GM12878 (cell line): ENCODE measurements around the gene R3HDM1.

ENCODE experiments used
- EP300 ChIP-seq, 2 experiments: fragments of 150-350 bp in 1 of 2; IDR thresholded peaks; 2 replicates each; pipeline ENCODE4 v1.6.1; 2011 to 2012; ENCODE audit warnings: low read depth in 2 of 2, low read length in 2 of 2, borderline replicate concordance in 1 of 2, improper control_type of control experiment in 1 of 2, inconsistent platforms in 1 of 2; ENCODE audit not compliant: control insufficient read depth in 1 of 2
- ETV6 ChIP-seq, 2 experiments: fragments of 450-650 bp in 1 of 2; IDR thresholded peaks in 1 of 2; conservative IDR thresholded peaks in 1 of 2; 2 replicates each; pipeline ENCODE4 v1.6.1; 2014; ENCODE audit warnings: antibody characterized with exemption in 1 of 2, borderline replicate concordance in 1 of 2, low read depth in 1 of 2, mild to moderate bottlenecking in 1 of 2, moderate library complexity in 1 of 2
- POLR2A ChIP-seq: IDR thresholded peaks from 2 replicates; pipeline ENCODE4 v1.6.1; 2011; ENCODE audit warnings: low read depth, mild to moderate bottlenecking, low read length
- RAD51 ChIP-seq: fragments of 450-650 bp; IDR thresholded peaks from 2 replicates; pipeline ENCODE4 v1.6.1; 2016; ENCODE audit warnings: moderate library complexity, mild to moderate bottlenecking, inconsistent platforms
- SUPT20H ChIP-seq: IDR thresholded peaks from 2 replicates; pipeline ENCODE4 v1.6.1; 2011; ENCODE audit warnings: low read depth, mild to moderate bottlenecking, low read length, moderate library complexity, borderline replicate concordance; ENCODE audit not compliant: control insufficient read depth
- TAF1 ChIP-seq: IDR thresholded peaks from 2 replicates; pipeline ENCODE4 v1.6.1; 2011; ENCODE audit warnings: mild to moderate bottlenecking, low read depth, low read length, borderline replicate concordance
- TF ChIP-seq, protein P1 (sequence below), 3 experiments: IDR thresholded peaks in 2 of 3; conservative IDR thresholded peaks in 1 of 3; 2 replicates each; pipeline ENCODE4 v1.5.1; 2011; ENCODE audit warnings: low read depth in 3 of 3, low read length in 3 of 3, mild to moderate bottlenecking in 3 of 3, control low read depth in 2 of 3, moderate library complexity in 2 of 3, inconsistent platforms in 1 of 3, mixed read lengths in 1 of 3; ENCODE audit not compliant: control insufficient read depth in 2 of 3, insufficient read depth in 1 of 3; ENCODE audit errors: extremely low read depth in 1 of 3
- TF ChIP-seq, protein P2 (sequence below): IDR thresholded peaks from 2 replicates; pipeline ENCODE4 v1.6.1; 2011; ENCODE audit warnings: low read depth, mild to moderate bottlenecking, low read length, moderate library complexity, borderline replicate concordance; ENCODE audit errors: extremely low read depth
- TF ChIP-seq, protein P3 (sequence below): fragments of 450-650 bp; IDR thresholded peaks from 2 replicates; pipeline ENCODE4 v1.6.1; 2018; ENCODE audit warnings: mild to moderate bottlenecking, low read depth, moderate library complexity; ENCODE audit not compliant: partially characterized antibody
- TF ChIP-seq, protein P4 (sequence below): fragments of 450-650 bp; IDR thresholded peaks from 2 replicates; pipeline ENCODE4 v1.6.1; 2018; ENCODE audit warnings: borderline replicate concordance, mild to moderate bottlenecking; ENCODE audit not compliant: partially characterized antibody

DNA sequence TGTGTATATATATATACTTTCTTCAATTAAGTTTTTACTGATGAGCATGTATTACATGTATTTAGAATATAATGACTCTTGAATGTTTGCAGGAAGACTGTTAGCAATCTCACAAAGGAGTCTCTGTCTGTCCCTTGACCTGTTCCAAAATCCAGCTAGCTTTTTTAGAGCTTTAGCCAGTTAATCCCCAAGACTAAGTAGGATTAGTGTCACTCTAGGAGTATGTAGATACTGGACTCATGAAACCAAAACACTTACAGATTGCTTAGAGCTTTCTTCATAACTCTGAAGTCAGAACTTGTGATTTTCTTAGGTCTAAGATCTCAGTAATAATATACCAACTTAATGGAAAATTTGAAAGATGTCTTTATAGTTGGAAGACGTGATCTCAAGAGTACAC, 212.6 kb downstream of the R3HDM1 start:
- TF ChIP-seq, protein P1, sequence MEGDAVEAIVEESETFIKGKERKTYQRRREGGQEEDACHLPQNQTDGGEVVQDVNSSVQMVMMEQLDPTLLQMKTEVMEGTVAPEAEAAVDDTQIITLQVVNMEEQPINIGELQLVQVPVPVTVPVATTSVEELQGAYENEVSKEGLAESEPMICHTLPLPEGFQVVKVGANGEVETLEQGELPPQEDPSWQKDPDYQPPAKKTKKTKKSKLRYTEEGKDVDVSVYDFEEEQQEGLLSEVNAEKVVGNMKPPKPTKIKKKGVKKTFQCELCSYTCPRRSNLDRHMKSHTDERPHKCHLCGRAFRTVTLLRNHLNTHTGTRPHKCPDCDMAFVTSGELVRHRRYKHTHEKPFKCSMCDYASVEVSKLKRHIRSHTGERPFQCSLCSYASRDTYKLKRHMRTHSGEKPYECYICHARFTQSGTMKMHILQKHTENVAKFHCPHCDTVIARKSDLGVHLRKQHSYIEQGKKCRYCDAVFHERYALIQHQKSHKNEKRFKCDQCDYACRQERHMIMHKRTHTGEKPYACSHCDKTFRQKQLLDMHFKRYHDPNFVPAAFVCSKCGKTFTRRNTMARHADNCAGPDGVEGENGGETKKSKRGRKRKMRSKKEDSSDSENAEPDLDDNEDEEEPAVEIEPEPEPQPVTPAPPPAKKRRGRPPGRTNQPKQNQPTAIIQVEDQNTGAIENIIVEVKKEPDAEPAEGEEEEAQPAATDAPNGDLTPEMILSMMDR (IDR thresholded peaks at IDR 0.05 in 2 of 3, conservative IDR thresholded peaks at IDR 0.05 in 1 of 3; ENCODE audit: control insufficient read depth in 2 of 3, extremely low read depth in 1 of 3, insufficient read depth in 1 of 3, low read depth in 3 of 3, low read length in 3 of 3) = no peak
- no peak for TF ChIP-seq POLR2A
- TF ChIP-seq, protein P2, sequence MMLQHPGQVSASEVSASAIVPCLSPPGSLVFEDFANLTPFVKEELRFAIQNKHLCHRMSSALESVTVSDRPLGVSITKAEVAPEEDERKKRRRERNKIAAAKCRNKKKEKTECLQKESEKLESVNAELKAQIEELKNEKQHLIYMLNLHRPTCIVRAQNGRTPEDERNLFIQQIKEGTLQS = no peak
- TF ChIP-seq EP300 (IDR thresholded peaks at IDR 0.05; ENCODE audit: borderline replicate concordance in 1 of 2, control insufficient read depth in 1 of 2, low read depth in 2 of 2, low read length in 2 of 2) = no peak
- TF ChIP-seq, protein P3, sequence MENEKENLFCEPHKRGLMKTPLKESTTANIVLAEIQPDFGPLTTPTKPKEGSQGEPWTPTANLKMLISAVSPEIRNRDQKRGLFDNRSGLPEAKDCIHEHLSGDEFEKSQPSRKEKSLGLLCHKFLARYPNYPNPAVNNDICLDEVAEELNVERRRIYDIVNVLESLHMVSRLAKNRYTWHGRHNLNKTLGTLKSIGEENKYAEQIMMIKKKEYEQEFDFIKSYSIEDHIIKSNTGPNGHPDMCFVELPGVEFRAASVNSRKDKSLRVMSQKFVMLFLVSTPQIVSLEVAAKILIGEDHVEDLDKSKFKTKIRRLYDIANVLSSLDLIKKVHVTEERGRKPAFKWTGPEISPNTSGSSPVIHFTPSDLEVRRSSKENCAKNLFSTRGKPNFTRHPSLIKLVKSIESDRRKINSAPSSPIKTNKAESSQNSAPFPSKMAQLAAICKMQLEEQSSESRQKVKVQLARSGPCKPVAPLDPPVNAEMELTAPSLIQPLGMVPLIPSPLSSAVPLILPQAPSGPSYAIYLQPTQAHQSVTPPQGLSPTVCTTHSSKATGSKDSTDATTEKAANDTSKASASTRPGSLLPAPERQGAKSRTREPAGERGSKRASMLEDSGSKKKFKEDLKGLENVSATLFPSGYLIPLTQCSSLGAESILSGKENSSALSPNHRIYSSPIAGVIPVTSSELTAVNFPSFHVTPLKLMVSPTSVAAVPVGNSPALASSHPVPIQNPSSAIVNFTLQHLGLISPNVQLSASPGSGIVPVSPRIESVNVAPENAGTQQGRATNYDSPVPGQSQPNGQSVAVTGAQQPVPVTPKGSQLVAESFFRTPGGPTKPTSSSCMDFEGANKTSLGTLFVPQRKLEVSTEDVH = no peak
- no peak for TF ChIP-seq TAF1
- TF ChIP-seq RAD51 = no peak
- TF ChIP-seq SUPT20H = no peak
- TF ChIP-seq ETV6 (conservative IDR thresholded peaks at IDR 0.05 in 1 of 2, IDR thresholded peaks at IDR 0.05 in 1 of 2; ENCODE audit: borderline replicate concordance in 1 of 2, low read depth in 1 of 2) = no peak
- TF ChIP-seq, protein P4, sequence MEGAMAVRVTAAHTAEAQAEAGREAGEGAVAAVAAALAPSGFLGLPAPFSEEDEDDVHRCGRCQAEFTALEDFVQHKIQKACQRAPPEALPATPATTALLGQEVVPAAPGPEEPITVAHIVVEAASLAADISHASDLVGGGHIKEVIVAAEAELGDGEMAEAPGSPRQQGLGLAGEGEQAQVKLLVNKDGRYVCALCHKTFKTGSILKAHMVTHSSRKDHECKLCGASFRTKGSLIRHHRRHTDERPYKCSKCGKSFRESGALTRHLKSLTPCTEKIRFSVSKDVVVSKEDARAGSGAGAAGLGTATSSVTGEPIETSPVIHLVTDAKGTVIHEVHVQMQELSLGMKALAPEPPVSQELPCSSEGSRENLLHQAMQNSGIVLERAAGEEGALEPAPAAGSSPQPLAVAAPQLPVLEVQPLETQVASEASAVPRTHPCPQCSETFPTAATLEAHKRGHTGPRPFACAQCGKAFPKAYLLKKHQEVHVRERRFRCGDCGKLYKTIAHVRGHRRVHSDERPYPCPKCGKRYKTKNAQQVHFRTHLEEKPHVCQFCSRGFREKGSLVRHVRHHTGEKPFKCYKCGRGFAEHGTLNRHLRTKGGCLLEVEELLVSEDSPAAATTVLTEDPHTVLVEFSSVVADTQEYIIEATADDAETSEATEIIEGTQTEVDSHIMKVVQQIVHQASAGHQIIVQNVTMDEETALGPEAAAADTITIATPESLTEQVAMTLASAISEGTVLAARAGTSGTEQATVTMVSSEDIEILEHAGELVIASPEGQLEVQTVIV = no peak
